ENCODE results near the gene TIGD3.

The TIGD3 gene

GRCh38 chr11:65353376-65353775, 1.2 kb upstream of the TIGD3 start:
- CTCF ChIA-PET, result interaction anchor here (1.5 to 4.1 kb wide), 3 partner anchors 18 to 37 kb away, joined by 4 to 29 read pairs (median 14); partner anchors contain the start of gene DPF2
- no peak for TF ChIP-seq CTCF (IDR thresholded peaks at IDR 0.05; ENCODE audit: control extremely low read depth, extremely low read depth, low read depth, missing control alignments)
- POLR2A ChIA-PET, result no interaction called here
- no peak for DNase-seq (ENCODE audit: extremely low spot score)

GRCh38 chr11:65353900-65354264, 669 bp upstream of the TIGD3 start:
- ChIA-PET POLR2A (interaction anchor here (0.8 kb wide), 1 partner anchor 152 kb away, joined by 3 read pairs; no protein-coding TSS in a partner anchor), CTCF (interaction anchor here (1.0 to 4.1 kb wide), 3 partner anchors 19 to 39 kb away, joined by 3 to 29 read pairs (median 4); partner anchors contain the start of gene DPF2)
- TF ChIP-seq CTCF (IDR thresholded peaks at IDR 0.05; ENCODE audit: control extremely low read depth, extremely low read depth, low read depth, missing control alignments), result no peak
- no peak for DNase-seq (ENCODE audit: extremely low spot score)

- peak; percentile 66 for DNase-seq (ENCODE audit: extremely low spot score)
- no peak for TF ChIP-seq CTCF (IDR thresholded peaks at IDR 0.05; ENCODE audit: control extremely low read depth, extremely low read depth, low read depth, missing control alignments)
- ChIA-PET CTCF (interaction anchor here (0.6 to 3.5 kb wide), 8 partner anchors 20 to 436 kb away, joined by 3 to 17 read pairs (median 4); partner anchors contain the start of gene DPF2), POLR2A (interaction anchor here (1.6 kb wide), 1 partner anchor 150 kb away, joined by 5 read pairs; no protein-coding TSS in a partner anchor)
Observed at GRCh38 chr11:65355013-65355775, 643 bp downstream of the TIGD3 start.

- no peak for TF ChIP-seq CTCF (IDR thresholded peaks at IDR 0.05; ENCODE audit: control extremely low read depth, extremely low read depth, low read depth, missing control alignments)
- DNase-seq (ENCODE audit: extremely low spot score), result no peak
- ChIA-PET POLR2A (interaction anchor here (1.6 kb wide), 1 partner anchor 149 kb away, joined by 5 read pairs; no protein-coding TSS in a partner anchor), CTCF (interaction anchor here (0.6 to 3.5 kb wide), 10 partner anchors 8 to 437 kb away, joined by 3 to 17 read pairs (median 4); partner anchors contain the start of gene DPF2)
Observed at GRCh38 chr11:65355776-65356393, 1.3 kb downstream of the TIGD3 start.

- POLR2A ChIA-PET, result interaction anchor here (1.6 kb wide), 2 partner anchors 149 to 151 kb away, joined by 4 to 5 read pairs; no protein-coding TSS in a partner anchor
Observed at GRCh38 chr11:65356394-65356972, 1.9 kb downstream of the TIGD3 start.

More at GRCh38 chr11:65356394-65356972, 1.9 kb downstream of the TIGD3 start:
- TF ChIP-seq CTCF (IDR thresholded peaks at IDR 0.05; ENCODE audit: control extremely low read depth, extremely low read depth, low read depth, missing control alignments), result no peak
- DNase-seq (ENCODE audit: extremely low spot score), result no peak
- CTCF ChIA-PET, result interaction anchor here (1.1 to 3.5 kb wide), 9 partner anchors 9 to 156 kb away, joined by 3 to 17 read pairs (median 4); partner anchors contain the start of gene DPF2

Measured in GM10248 (cell line).